GM12891 (cell line): ENCODE results near the gene FRMPD4.

Source experiments
- POLR2A ChIP-seq: IDR thresholded peaks from 2 replicates; pipeline ENCODE4 v1.6.1; 2011; ENCODE audit warnings: low read depth, low read length, control low read depth
- POLR2AphosphoS5 ChIP-seq: IDR thresholded peaks from 2 replicates; pipeline ENCODE4 v1.6.1; 2011; ENCODE audit warnings: low read depth, low read length, control low read depth
- SPI1 ChIP-seq: IDR thresholded peaks from 2 replicates; pipeline ENCODE4 v1.6.1; 2011; ENCODE audit warnings: low read depth, low read length, control low read depth
- TAF1 ChIP-seq: IDR thresholded peaks from 2 replicates; pipeline ENCODE4 v1.6.1; 2011; ENCODE audit warnings: low read depth, low read length, control low read depth

DNA sequence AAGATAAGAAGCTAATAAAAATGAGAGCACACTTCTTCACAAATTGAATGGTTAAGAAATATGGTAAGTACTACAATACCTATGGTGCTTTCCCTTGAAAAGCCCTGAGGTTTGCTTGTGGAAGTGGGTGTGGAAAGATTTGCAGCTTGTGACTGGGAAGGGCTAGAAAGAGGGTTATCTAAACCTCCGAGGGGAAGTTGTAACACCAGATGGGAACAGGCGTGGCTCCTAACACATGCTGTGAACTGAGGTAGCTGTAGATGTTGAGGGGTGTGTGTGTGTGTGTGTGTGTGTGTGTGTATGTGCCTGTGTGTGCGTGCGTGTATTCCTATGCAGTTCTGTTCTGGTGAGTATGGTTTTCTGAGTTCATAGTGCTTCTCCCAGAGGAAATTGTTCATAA lies 21.5 kb downstream of the FRMPD4 start:
- no peak for TF ChIP-seq POLR2A
- TF ChIP-seq POLR2AphosphoS5: no peak
- no peak for TF ChIP-seq TAF1
- TF ChIP-seq SPI1: no peak
